Fibroblast of lung (primary cell): Measurements from ENCODE around the gene TMC2.

Experiments
- EZH2 ChIP-seq: IDR thresholded peaks from 2 replicates; pipeline ENCODE4 v1.5.1; 2012; ENCODE audit warnings: low read length, control low read depth, mild to moderate bottlenecking; ENCODE audit errors: missing control alignments
- TF ChIP-seq, protein P1 (sequence below), 2 donors: IDR thresholded peaks in 1 of 2; conservative IDR thresholded peaks in 1 of 2; 1 replicate in 1 of 2; 2 replicates in 1 of 2; pipeline ENCODE4 v1.5.1; 2011 to 2012; ENCODE audit warnings: low read length in 2 of 2, control low read depth in 1 of 2, inconsistent platforms in 1 of 2, low read depth in 1 of 2, mild to moderate bottlenecking in 1 of 2

DNA sequence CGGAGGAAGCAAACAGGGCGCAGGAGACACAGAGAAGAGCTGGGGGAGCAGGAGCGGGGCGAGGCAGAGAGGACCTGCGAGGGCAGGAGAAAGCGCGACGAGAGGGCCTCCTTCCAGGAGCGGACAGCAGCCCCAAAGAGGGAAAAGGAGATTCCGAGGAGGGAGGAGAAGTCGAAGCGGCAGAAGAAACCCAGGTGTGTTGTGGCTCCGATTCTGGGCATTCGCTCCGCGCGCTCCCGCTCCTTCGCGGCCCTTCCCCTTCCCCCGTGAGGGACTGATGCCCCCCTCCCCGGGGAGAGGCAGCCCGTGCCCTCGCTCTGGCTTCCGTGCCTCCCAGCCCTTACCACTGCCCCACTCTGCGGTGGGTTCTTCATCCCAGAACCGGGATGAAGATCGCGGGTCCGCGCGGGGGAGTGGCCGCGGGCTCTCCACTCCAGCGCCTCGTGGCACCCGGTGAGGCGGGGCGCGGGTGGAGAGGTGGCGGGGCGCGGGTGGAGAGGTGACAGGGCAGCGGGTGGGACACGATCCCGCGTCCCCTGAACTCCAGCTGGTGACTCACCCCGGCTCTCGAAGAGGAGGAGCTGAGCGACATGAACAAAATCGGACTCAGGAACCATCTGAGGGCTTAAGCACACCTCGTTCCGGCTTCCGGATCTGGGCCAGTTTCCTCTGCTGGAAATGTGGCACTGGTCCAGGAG, 22.4 kb downstream of the TMC2 start:
- TF ChIP-seq, protein P1, sequence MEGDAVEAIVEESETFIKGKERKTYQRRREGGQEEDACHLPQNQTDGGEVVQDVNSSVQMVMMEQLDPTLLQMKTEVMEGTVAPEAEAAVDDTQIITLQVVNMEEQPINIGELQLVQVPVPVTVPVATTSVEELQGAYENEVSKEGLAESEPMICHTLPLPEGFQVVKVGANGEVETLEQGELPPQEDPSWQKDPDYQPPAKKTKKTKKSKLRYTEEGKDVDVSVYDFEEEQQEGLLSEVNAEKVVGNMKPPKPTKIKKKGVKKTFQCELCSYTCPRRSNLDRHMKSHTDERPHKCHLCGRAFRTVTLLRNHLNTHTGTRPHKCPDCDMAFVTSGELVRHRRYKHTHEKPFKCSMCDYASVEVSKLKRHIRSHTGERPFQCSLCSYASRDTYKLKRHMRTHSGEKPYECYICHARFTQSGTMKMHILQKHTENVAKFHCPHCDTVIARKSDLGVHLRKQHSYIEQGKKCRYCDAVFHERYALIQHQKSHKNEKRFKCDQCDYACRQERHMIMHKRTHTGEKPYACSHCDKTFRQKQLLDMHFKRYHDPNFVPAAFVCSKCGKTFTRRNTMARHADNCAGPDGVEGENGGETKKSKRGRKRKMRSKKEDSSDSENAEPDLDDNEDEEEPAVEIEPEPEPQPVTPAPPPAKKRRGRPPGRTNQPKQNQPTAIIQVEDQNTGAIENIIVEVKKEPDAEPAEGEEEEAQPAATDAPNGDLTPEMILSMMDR (conservative IDR thresholded peaks at IDR 0.05 in 1 of 2, IDR thresholded peaks at IDR 0.05 in 1 of 2; ENCODE audit: low read depth in 1 of 2, low read length in 2 of 2): no peak
- peak; percentile 65 for TF ChIP-seq EZH2
